KMS-11 (cell line): Measurements from ENCODE around the gene SOX21.

ENCODE experiments used
- H2AFZ ChIP-seq: fragments of 200-600 bp; sonication (generic); 2 replicates; pipeline ENCODE4 v1.6.1; 2016; ENCODE audit warnings: antibody characterized with exemption, mixed run types, low read depth
- H3K27ac ChIP-seq: fragments of 200-600 bp; sonication (generic); 2 replicates; pipeline ENCODE4 v1.6.1; 2016; ENCODE audit warnings: mild to moderate bottlenecking, mixed run types
- H3K27me3 ChIP-seq: fragments of 200-600 bp; sonication (generic); 2 replicates; pipeline ENCODE4 v1.6.1; 2017; ENCODE audit warnings: mild to moderate bottlenecking, low read depth, mixed run types, moderate library complexity; ENCODE audit not compliant: insufficient read depth
- H3K36me3 ChIP-seq: fragments of 200-600 bp; sonication (generic); 2 replicates; pipeline ENCODE4 v1.6.1; 2017; ENCODE audit warnings: mild to moderate bottlenecking, mixed run types; ENCODE audit not compliant: insufficient read depth
- H3K4me1 ChIP-seq: fragments of 200-600 bp; sonication (generic); 2 replicates; pipeline ENCODE4 v1.6.1; 2016; ENCODE audit warnings: mild to moderate bottlenecking, low read depth, mixed run types; ENCODE audit not compliant: poor library complexity, severe bottlenecking
- H3K4me2 ChIP-seq: fragments of 200-600 bp; sonication (generic); 2 replicates; pipeline ENCODE4 v1.7.0; 2016; ENCODE audit warnings: mild to moderate bottlenecking, mixed run types
- H3K4me3 ChIP-seq: fragments of 200-600 bp; sonication (generic); IDR thresholded peaks from 2 replicates; pipeline ENCODE4 v1.6.1; 2017; ENCODE audit warnings: low read depth, low read length, mixed read lengths; ENCODE audit not compliant: insufficient read depth
- H3K79me2 ChIP-seq: fragments of 200-600 bp; sonication (generic); 2 replicates; pipeline ENCODE4 v1.6.1; 2016; ENCODE audit warnings: low read depth, mixed run types; ENCODE audit not compliant: insufficient read depth
- H3K9ac ChIP-seq: fragments of 200-600 bp; sonication (generic); 2 replicates; pipeline ENCODE4 v1.6.1; 2016; ENCODE audit warnings: mild to moderate bottlenecking, mixed run types
- H4K20me1 ChIP-seq: fragments of 200-600 bp; sonication (generic); 2 replicates; pipeline ENCODE4 v1.6.1; 2016; ENCODE audit warnings: mild to moderate bottlenecking, mixed run types; ENCODE audit not compliant: insufficient read depth
- TF ChIP-seq, protein P1 (sequence below): fragments of 200-600 bp; sonication (generic); conservative IDR thresholded peaks from 2 replicates; pipeline ENCODE4 v1.6.1; 2017; ENCODE audit warnings: low read depth, mild to moderate bottlenecking, antibody characterized with exemption, low read length, moderate library complexity, mixed read lengths

The SOX21 gene

DNA sequence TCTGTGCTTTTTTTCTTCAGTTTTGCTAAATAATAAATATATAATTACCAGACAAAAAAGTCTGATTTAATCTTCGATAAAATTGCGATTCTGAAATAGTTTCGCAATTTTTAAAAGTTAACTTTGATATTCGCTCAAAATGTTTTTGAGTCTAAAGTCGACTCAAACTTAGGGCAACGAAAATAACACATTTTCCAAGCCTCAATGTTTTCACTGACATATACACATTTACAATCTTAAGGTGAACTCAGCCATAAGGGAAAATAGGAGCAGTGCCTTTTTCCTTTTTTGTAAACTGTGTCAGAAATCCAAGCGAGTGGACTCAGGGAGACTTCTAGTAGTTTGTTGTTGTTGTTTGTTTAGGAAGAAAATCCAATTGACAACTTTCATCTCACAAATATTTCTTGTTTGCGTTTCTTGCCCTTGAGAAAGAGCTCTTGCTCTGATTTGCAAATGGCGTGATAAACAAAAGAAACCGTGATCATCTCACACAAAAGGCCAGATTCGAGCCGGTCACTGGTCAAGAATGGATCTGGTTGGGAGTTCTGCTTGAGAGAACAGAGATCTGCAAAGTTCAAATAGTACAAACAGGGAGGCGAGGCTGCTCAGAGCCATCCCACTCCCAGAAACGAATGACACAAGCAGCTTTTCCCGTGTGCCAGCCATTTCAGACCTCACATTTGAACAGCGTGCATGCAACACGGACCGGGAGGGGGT is 2.1 kb downstream of the SOX21 start:
- Histone ChIP-seq H3K9ac (no peak overlapping the region), H2AFZ (no peak overlapping the region), H3K27me3 (no peaks in the 10 kb centered on the region), H3K4me1 (no peaks in the 10 kb centered on the region), H3K4me3 (no peak overlapping the region), H3K36me3 (no peaks in the 10 kb centered on the region), H3K79me2 (no peaks in the 10 kb centered on the region), H3K4me2 (no peak overlapping the region), H3K27ac (no peak overlapping the region), H4K20me1 (no peaks in the 10 kb centered on the region)
- TF ChIP-seq, protein P1, sequence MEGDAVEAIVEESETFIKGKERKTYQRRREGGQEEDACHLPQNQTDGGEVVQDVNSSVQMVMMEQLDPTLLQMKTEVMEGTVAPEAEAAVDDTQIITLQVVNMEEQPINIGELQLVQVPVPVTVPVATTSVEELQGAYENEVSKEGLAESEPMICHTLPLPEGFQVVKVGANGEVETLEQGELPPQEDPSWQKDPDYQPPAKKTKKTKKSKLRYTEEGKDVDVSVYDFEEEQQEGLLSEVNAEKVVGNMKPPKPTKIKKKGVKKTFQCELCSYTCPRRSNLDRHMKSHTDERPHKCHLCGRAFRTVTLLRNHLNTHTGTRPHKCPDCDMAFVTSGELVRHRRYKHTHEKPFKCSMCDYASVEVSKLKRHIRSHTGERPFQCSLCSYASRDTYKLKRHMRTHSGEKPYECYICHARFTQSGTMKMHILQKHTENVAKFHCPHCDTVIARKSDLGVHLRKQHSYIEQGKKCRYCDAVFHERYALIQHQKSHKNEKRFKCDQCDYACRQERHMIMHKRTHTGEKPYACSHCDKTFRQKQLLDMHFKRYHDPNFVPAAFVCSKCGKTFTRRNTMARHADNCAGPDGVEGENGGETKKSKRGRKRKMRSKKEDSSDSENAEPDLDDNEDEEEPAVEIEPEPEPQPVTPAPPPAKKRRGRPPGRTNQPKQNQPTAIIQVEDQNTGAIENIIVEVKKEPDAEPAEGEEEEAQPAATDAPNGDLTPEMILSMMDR, result no peak

DNA sequence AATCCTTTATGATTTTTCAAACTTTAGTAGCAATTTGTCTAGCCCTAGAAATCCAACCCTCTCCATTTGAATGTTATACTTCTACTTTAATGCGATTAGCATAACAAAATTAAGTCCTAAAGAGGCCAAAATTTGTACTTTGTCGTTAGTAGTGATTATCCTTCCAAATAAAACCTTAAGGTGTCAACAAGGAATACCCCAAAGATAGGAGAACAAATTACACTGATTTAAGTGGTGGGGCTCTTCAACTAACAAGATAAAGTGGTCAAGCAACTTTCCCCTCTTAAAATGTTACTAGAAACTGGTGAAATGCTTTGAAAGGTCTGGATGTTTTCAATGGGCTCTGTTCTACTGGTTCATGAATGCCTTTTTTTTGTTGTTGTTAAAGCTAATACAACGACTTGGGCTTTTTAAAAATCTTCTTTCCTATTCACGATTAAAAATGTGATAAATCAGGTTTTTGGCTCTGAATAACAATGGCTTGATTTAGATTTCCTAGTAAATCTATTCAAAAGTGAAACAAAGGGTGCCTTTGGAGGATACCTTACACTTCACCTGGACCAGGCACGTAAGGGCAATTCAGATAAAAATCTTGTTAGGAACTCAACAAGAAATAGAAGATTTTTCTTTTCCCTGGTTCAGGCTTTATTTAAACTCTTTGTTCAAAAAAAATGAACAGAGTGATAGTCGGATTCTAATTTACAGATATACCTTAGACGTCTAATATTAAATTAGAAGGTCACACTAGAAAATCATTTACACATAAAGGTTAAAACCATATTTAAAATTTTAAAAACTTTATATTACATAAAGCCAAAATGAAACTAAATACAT is 3.1 kb downstream of the SOX21 start:
- H3K27me3 ChIP-seq, result no peaks in the 10 kb centered on the region
- H3K79me2 ChIP-seq, result no peaks in the 10 kb centered on the region
- H3K9ac ChIP-seq, result no peak overlapping the region
- no peak overlapping the region for H3K4me2 ChIP-seq
- H3K27ac ChIP-seq, result no peak overlapping the region
- H4K20me1 ChIP-seq, result no peaks in the 10 kb centered on the region
- TF ChIP-seq, protein P1, result no peak
- no peak overlapping the region for H3K4me3 ChIP-seq
- H2AFZ ChIP-seq, result no peak overlapping the region
- no peaks in the 10 kb centered on the region for H3K36me3 ChIP-seq
- H3K4me1 ChIP-seq, result no peaks in the 10 kb centered on the region

DNA sequence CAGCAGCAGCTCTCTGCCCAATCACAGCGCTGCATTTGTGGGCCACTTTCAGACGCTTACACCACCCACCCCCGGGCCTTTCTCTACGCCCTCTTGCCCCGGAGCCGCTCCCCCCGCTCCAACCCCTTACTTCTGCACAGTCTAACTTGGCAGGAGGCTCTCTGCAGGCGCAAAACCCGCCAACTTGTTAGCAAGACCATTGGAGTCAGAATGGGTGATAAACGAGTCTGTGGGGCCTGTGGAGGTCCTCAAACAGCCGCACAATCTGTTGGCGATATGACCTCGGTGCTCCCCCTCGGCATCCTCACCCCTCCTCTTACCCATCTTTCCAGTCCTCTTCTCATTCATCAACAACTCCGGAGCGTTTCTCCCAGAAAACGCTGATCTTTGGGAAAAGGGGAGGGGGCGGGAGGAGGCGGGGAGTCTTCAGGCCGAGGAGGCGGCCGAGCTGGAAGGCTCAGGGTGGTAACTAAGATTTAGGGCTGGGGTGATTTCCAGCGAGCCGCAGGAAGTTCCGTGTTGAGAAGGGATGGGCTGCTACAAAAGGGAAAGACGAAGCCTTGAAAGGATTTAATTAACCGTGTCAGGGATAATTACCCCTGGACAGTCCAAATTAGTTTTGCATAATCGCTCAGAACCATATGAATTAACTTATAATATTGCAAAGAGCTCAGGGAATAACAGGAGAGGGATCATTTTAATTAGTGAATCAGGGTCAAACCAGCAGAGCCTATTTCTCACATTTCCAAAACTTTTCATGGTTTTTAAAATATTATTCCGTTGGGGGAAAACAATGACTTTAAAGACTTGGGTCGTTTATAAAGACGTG is 4.1 kb downstream of the SOX21 start:
- H2AFZ ChIP-seq, result no peak overlapping the region
- H3K79me2 ChIP-seq, result no peaks in the 10 kb centered on the region
- H3K4me1 ChIP-seq, result no peaks in the 10 kb centered on the region
- H4K20me1 ChIP-seq, result no peaks in the 10 kb centered on the region
- H3K4me3 ChIP-seq, result no peak overlapping the region
- no peak overlapping the region for H3K27ac ChIP-seq
- H3K36me3 ChIP-seq, result no peaks in the 10 kb centered on the region
- H3K9ac ChIP-seq, result no peak overlapping the region
- no peaks in the 10 kb centered on the region for H3K27me3 ChIP-seq
- TF ChIP-seq, protein P1, result no peak
- H3K4me2 ChIP-seq, result no peak overlapping the region

DNA sequence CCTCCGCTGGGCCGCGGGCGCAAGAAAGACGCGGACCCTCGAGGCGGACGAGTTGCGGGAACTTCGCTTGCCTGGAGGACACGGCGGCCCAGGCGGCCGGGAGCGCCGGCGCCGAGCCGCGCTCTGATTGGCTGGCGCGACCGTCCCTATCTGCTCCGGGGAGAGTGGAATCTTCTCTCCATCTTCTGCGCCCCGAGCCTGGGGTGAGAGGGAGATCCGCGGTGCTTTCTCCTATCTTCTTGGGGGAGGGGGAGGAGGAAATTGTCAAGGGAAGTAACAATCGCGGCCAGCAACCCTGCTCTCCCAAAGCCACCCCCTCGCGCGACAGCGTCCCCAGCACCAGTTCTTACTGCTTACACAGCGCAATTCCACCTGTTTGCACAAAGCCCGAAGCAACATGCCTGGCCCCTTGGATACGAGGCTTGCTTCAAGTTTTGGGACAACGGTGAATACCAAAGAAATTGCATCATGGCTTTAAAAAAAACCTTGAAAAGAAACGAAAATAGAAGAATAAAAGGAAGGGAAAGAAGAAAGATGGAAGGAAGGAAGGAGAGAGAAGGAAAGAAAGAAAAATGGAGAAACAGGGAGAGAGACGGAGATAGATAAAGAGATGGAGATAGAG is 4.8 kb downstream of the SOX21 start:
- no peaks in the 10 kb centered on the region for H3K4me1 ChIP-seq
- no peak overlapping the region for H2AFZ ChIP-seq
- no peaks in the 10 kb centered on the region for H3K36me3 ChIP-seq
- H4K20me1 ChIP-seq, result no peaks in the 10 kb centered on the region
- H3K4me3 ChIP-seq, result no peak overlapping the region
- H3K9ac ChIP-seq, result no peak overlapping the region
- TF ChIP-seq, protein P1, result no peak
- no peaks in the 10 kb centered on the region for H3K27me3 ChIP-seq
- H3K4me2 ChIP-seq, result no peak overlapping the region
- H3K27ac ChIP-seq, result no peak overlapping the region
- H3K79me2 ChIP-seq, result no peaks in the 10 kb centered on the region
